ENCODE measurements around the gene D2HGDH. TPM values are rescaled to one million over a fixed set of nuclear protein-coding genes. Genes with fewer than 3 reads are reported as not detected.
"Not testable (repeated sequence)": the region's sequence is repeated elsewhere in the genome, so short reads cannot be mapped to it uniquely, and the experiment has no call there.

Gene D2HGDH
- total and polyA plus RNA-seq, 2 of the 13 experiments (the other 11 are each of a cell fraction or from before 2014, with no cell fraction given): 19.2 to 20.3 TPM

GRCh38 chr2:241804326-241805229, 70.1 kb downstream of the D2HGDH start (continued):
- TF ChIP-seq FLYWCH1 (CRISPR knock-in tag; IDR thresholded peaks at IDR 0.05): no peak
- peak; percentile 70 for TF ChIP-seq XRCC5 (optimal IDR thresholded peaks at IDR 0.05; ENCODE audit: low read length)
- TF ChIP-seq KDM5A (IDR thresholded peaks at IDR 0.05; ENCODE audit: borderline replicate concordance, low read length): no peak
- peak; percentile 20 for TF ChIP-seq ZNF883 (CRISPR knock-in tag; IDR thresholded peaks at IDR 0.05; ENCODE audit: not compliant biosample characterization)
- TF ChIP-seq ZNF225 (CRISPR knock-in tag; IDR thresholded peaks at IDR 0.05): no peak
- TF ChIP-seq BORCS8-MEF2B (CRISPR knock-in tag; IDR thresholded peaks at IDR 0.05): peak; percentile 56; the same call in 1 of the 2 replicates
- TF ChIP-seq MLLT10 (CRISPR knock-in tag; IDR thresholded peaks at IDR 0.05): no peak
- no peak for TF ChIP-seq MYNN (CRISPR knock-in tag; IDR thresholded peaks at IDR 0.05; ENCODE audit: low read depth)
- no peak for TF ChIP-seq DRAP1 (CRISPR knock-in tag; IDR thresholded peaks at IDR 0.05)
- TF ChIP-seq AGO2 (optimal IDR thresholded peaks at IDR 0.05; ENCODE audit: low read depth, low read length): peak; percentile 55
- TF ChIP-seq ZSCAN12 (CRISPR knock-in tag; IDR thresholded peaks at IDR 0.05): no peak
- TF ChIP-seq SETDB1 (CRISPR knock-in tag; IDR thresholded peaks at IDR 0.05; ENCODE audit: borderline replicate concordance): no peak
- TF ChIP-seq CTCF (CRISPR knock-in tag; IDR thresholded peaks at IDR 0.05): peak; percentile 26; the same call in 1 of the 2 replicates
- no peak for TF ChIP-seq DR1 (CRISPR knock-in tag; IDR thresholded peaks at IDR 0.05)
- TF ChIP-seq NKX3-1 (CRISPR knock-in tag; IDR thresholded peaks at IDR 0.05): no peak
- TF ChIP-seq ZNF296 (CRISPR knock-in tag; conservative IDR thresholded peaks at IDR 0.05): 0 out of 2 replicates have a peak, but pooled peaks have one; percentile 13
- 0 out of 2 replicates have a peak, but pooled peaks have one; percentile 38 for TF ChIP-seq RBFOX2 (IDR thresholded peaks at IDR 0.05; ENCODE audit: low read depth, low read length)
- TF ChIP-seq ZNF629 (CRISPR knock-in tag; conservative IDR thresholded peaks at IDR 0.05): no peak
- TF ChIP-seq ZNF746 (CRISPR knock-in tag; IDR thresholded peaks at IDR 0.05): 0 out of 2 replicates have a peak, but pooled peaks have one; percentile 21
- no peak for TF ChIP-seq KLF11 (CRISPR knock-in tag; IDR thresholded peaks at IDR 0.05)

GRCh38 chr2:241806217-241806616, 71.8 kb downstream of the D2HGDH start:
- H2AFZ ChIP-seq (ENCODE audit: low read length); H3K9me3 ChIP-seq (ENCODE audit: low read length); H3K27ac ChIP-seq (ENCODE audit: extremely low read length, insufficient read depth, low read length); H3K9ac ChIP-seq (ENCODE audit: insufficient read depth, low read depth, low read length); POLR2A ChIA-PET; intact Hi-C loops (cut with micrococcal nuclease; ENCODE audit: unreplicated experiment); H3K27me3 ChIP-seq (ENCODE audit: control insufficient read depth in 1 of 2, insufficient read depth in 2 of 2, low read length in 2 of 2); ATAC-seq; H3K4me2 ChIP-seq (ENCODE audit: low read depth, low read length); CTCF ChIA-PET (ENCODE audit: low intra/inter-chr PET ratio, low total read pairs); H4K20me1 ChIP-seq (ENCODE audit: insufficient read depth, low read length); FAIRE-seq; H3K36me3 ChIP-seq (replicated peaks in 1 of 2; ENCODE audit: control insufficient read depth in 1 of 2, insufficient read depth in 2 of 2, low read length in 2 of 2); BruUV-seq (replicated peaks): not testable (repeated sequence)
- H3K79me2 ChIP-seq (ENCODE audit: insufficient read depth, low read length): peaks cover 32% of the 10 kb centered on the region
- in situ Hi-C loops (cut with HindIII; ENCODE audit: extremely low pct_ligation_motif_present, low pct_unique_long_range_greater_than_20kb): loop anchor here (5.0 kb wide), 1 partner anchor 34 kb away; no protein-coding TSS in a partner anchor
- WGBS (ENCODE audit: low lambda C conversion rate): 7% methylated on average over 1 of the region's 8 CpGs
- H3K4me3 ChIP-seq (replicated peaks in 1 of 3; ENCODE audit: insufficient read depth in 1 of 3, low read depth in 2 of 3, low read length in 3 of 3): peak overlapping the region in 1 of 3 experiments; percentile 6; a peak in 1 of 6 replicates
- peaks cover 27% of the 10 kb centered on the region for H3K4me1 ChIP-seq (ENCODE audit: insufficient read depth, low read length)
- DNase-seq (ENCODE audit: low spot score): peak; percentile 34

All from HepG2 (cell line).